Activated naive CD8-positive, alpha-beta T cell treated with anti-CD3 and anti-CD28 coated beads for 36 hours (primary cell): ENCODE results near the gene C11orf87. TPM values are rescaled to one million over a fixed set of nuclear protein-coding genes. Genes with fewer than 3 reads are reported as not detected.

Source experiments
- DNase-seq: peaks from one replicate; pipeline ENCODE4 v3.0.0; 2021
- H3K27ac Mint-ChIP-seq: one replicate; pipeline ENCODE4 v1.8.0; 2022; ENCODE audit warnings: mild to moderate bottlenecking, moderate library complexity, mixed read lengths
- H3K27me3 Mint-ChIP-seq: one replicate; pipeline ENCODE4 v1.8.0; 2022; ENCODE audit warnings: mild to moderate bottlenecking, mixed read lengths
- H3K36me3 Mint-ChIP-seq: one replicate; pipeline ENCODE4 v1.8.0; 2021; ENCODE audit warnings: mild to moderate bottlenecking, mixed read lengths
- H3K4me1 Mint-ChIP-seq: one replicate; pipeline ENCODE4 v1.8.0; 2021; ENCODE audit warnings: mixed read lengths
- H3K4me3 Mint-ChIP-seq: one replicate; pipeline ENCODE4 v1.8.0; 2022; ENCODE audit warnings: mild to moderate bottlenecking, moderate library complexity, mixed read lengths
- H3K9me3 Mint-ChIP-seq: one replicate; pipeline ENCODE4 v1.8.0; 2022; ENCODE audit warnings: mixed read lengths
- total RNA-seq, 2 experiments: library from RNA; stranded (reverse); gene quantifications; one replicate each; pipeline ENCODE4 v1.2.3, GENCODE V29; 2021

Gene C11orf87
- total RNA-seq, result not detected

- Mint-ChIP-seq H3K4me3 (no peak within 1 kb of the TSS), H3K27ac (no peak within 1 kb of the TSS), H3K36me3 (peaks cover 2% of the 10 kb centered on the region), H3K9me3 (no peaks in the 10 kb centered on the region), H3K4me1 (no peaks in the 10 kb centered on the region), H3K27me3 (peaks cover 49% of the 10 kb centered on the region)
- no peak for DNase-seq
These were observed at the start of gene C11orf87 for GRCh38 chr11:109421981-109422869. Gene C11orf87, plus strand, starts transcription at chr11:109422190. Its CDS starts 1,444 bp downstream, at chr11:109423634.

GRCh38 chr11:109374032-109374431 is 48.0 kb upstream of the C11orf87 start:
- Mint-ChIP-seq H3K36me3 (no peaks in the 10 kb centered on the region), H3K4me1 (no peaks in the 10 kb centered on the region), H3K27me3 (peaks cover 8% of the 10 kb centered on the region), H3K27ac (no peak overlapping the region), H3K9me3 (peaks cover 7% of the 10 kb centered on the region), H3K4me3 (no peak overlapping the region)
- no peak for DNase-seq

GRCh38 chr11:109374441-109374840 is 47.5 kb upstream of the C11orf87 start:
- peaks cover 8% of the 10 kb centered on the region for H3K27me3 Mint-ChIP-seq
- no peak overlapping the region for H3K27ac Mint-ChIP-seq
- DNase-seq, result no peak
- no peaks in the 10 kb centered on the region for H3K36me3 Mint-ChIP-seq
- H3K4me1 Mint-ChIP-seq, result no peaks in the 10 kb centered on the region
- no peak overlapping the region for H3K4me3 Mint-ChIP-seq
- H3K9me3 Mint-ChIP-seq, result peaks cover 4% of the 10 kb centered on the region

- H3K36me3 Mint-ChIP-seq, result no peaks in the 10 kb centered on the region
- H3K4me1 Mint-ChIP-seq, result no peaks in the 10 kb centered on the region
- H3K4me3 Mint-ChIP-seq, result no peak overlapping the region
- no peak for DNase-seq
- no peaks in the 10 kb centered on the region for H3K9me3 Mint-ChIP-seq
- H3K27me3 Mint-ChIP-seq, result peaks cover 8% of the 10 kb centered on the region
- no peak overlapping the region for H3K27ac Mint-ChIP-seq
These were observed 44.8 kb upstream of the C11orf87 start for GRCh38 chr11:109377039-109377742.

- no peaks in the 10 kb centered on the region for H3K4me1 Mint-ChIP-seq
- peaks cover 8% of the 10 kb centered on the region for H3K27me3 Mint-ChIP-seq
- H3K36me3 Mint-ChIP-seq, result no peaks in the 10 kb centered on the region
- DNase-seq, result no peak
- no peaks in the 10 kb centered on the region for H3K9me3 Mint-ChIP-seq
- H3K4me3 Mint-ChIP-seq, result no peak overlapping the region
- no peak overlapping the region for H3K27ac Mint-ChIP-seq
These were observed 44.0 kb upstream of the C11orf87 start for GRCh38 chr11:109378034-109378433.

GRCh38 chr11:109383306-109383705 is 38.7 kb upstream of the C11orf87 start:
- Mint-ChIP-seq H3K4me1 (no peaks in the 10 kb centered on the region), H3K27me3 (peaks cover 6% of the 10 kb centered on the region), H3K9me3 (no peaks in the 10 kb centered on the region), H3K27ac (no peak overlapping the region), H3K36me3 (no peaks in the 10 kb centered on the region), H3K4me3 (no peak overlapping the region)
- no peak for DNase-seq

GRCh38 chr11:109384873-109385272 is 37.1 kb upstream of the C11orf87 start:
- DNase-seq, result no peak
- no peak overlapping the region for H3K4me3 Mint-ChIP-seq
- no peaks in the 10 kb centered on the region for H3K4me1 Mint-ChIP-seq
- H3K9me3 Mint-ChIP-seq, result no peaks in the 10 kb centered on the region
- H3K27ac Mint-ChIP-seq, result no peak overlapping the region
- H3K27me3 Mint-ChIP-seq, result peaks cover 6% of the 10 kb centered on the region
- H3K36me3 Mint-ChIP-seq, result no peaks in the 10 kb centered on the region

- Mint-ChIP-seq H3K27ac (no peak overlapping the region), H3K9me3 (peaks cover 2% of the 10 kb centered on the region), H3K4me3 (no peak overlapping the region), H3K4me1 (no peaks in the 10 kb centered on the region), H3K36me3 (no peaks in the 10 kb centered on the region), H3K27me3 (peaks cover 6% of the 10 kb centered on the region)
- no peak for DNase-seq
These were observed 33.0 kb upstream of the C11orf87 start for GRCh38 chr11:109388982-109389381.

- no peak for DNase-seq
- H3K4me1 Mint-ChIP-seq, result no peaks in the 10 kb centered on the region
- no peaks in the 10 kb centered on the region for H3K36me3 Mint-ChIP-seq
- H3K27me3 Mint-ChIP-seq, result peaks cover 6% of the 10 kb centered on the region
- H3K4me3 Mint-ChIP-seq, result no peak overlapping the region
- H3K27ac Mint-ChIP-seq, result no peak overlapping the region
- H3K9me3 Mint-ChIP-seq, result peaks cover 2% of the 10 kb centered on the region
These were observed 31.2 kb upstream of the C11orf87 start for GRCh38 chr11:109390752-109391151.

- no peaks in the 10 kb centered on the region for H3K36me3 Mint-ChIP-seq
- no peak for DNase-seq
- H3K4me3 Mint-ChIP-seq, result no peak overlapping the region
- no peaks in the 10 kb centered on the region for H3K9me3 Mint-ChIP-seq
- no peaks in the 10 kb centered on the region for H3K4me1 Mint-ChIP-seq
- H3K27ac Mint-ChIP-seq, result no peak overlapping the region
- no peaks in the 10 kb centered on the region for H3K27me3 Mint-ChIP-seq
These were observed 20.4 kb upstream of the C11orf87 start for GRCh38 chr11:109401545-109401944.

- Mint-ChIP-seq H3K27ac (no peak overlapping the region), H3K4me1 (no peaks in the 10 kb centered on the region), H3K9me3 (peaks cover 2% of the 10 kb centered on the region), H3K36me3 (no peaks in the 10 kb centered on the region), H3K4me3 (no peak overlapping the region), H3K27me3 (no peaks in the 10 kb centered on the region)
- DNase-seq, result no peak
These were observed 16.3 kb upstream of the C11orf87 start for GRCh38 chr11:109405671-109406070.

- Mint-ChIP-seq H3K4me3 (no peak overlapping the region), H3K4me1 (no peaks in the 10 kb centered on the region), H3K9me3 (no peaks in the 10 kb centered on the region), H3K27me3 (peaks cover 13% of the 10 kb centered on the region), H3K36me3 (no peaks in the 10 kb centered on the region), H3K27ac (no peak overlapping the region)
- DNase-seq, result no peak
These were observed 5.4 kb upstream of the C11orf87 start for GRCh38 chr11:109416601-109417000.

GRCh38 chr11:109422870-109423465 is 978 bp downstream of the C11orf87 start:
- Mint-ChIP-seq H3K4me1 (no peaks in the 10 kb centered on the region), H3K27ac (no peak overlapping the region), H3K4me3 (no peak overlapping the region), H3K27me3 (peaks cover 49% of the 10 kb centered on the region), H3K36me3 (peaks cover 2% of the 10 kb centered on the region), H3K9me3 (no peaks in the 10 kb centered on the region)
- no peak for DNase-seq

- H3K27ac Mint-ChIP-seq, result no peak overlapping the region
- H3K27me3 Mint-ChIP-seq, result peaks cover 49% of the 10 kb centered on the region
- no peak overlapping the region for H3K4me3 Mint-ChIP-seq
- H3K36me3 Mint-ChIP-seq, result peaks cover 2% of the 10 kb centered on the region
- H3K4me1 Mint-ChIP-seq, result no peaks in the 10 kb centered on the region
- no peaks in the 10 kb centered on the region for H3K9me3 Mint-ChIP-seq
- DNase-seq, result no peak
These were observed 1.6 kb downstream of the C11orf87 start for GRCh38 chr11:109423466-109424190.

- H3K27ac Mint-ChIP-seq, result no peak overlapping the region
- DNase-seq, result no peak
- no peaks in the 10 kb centered on the region for H3K4me1 Mint-ChIP-seq
- H3K9me3 Mint-ChIP-seq, result no peaks in the 10 kb centered on the region
- H3K4me3 Mint-ChIP-seq, result no peak overlapping the region
- H3K27me3 Mint-ChIP-seq, result peaks cover 47% of the 10 kb centered on the region
- peaks cover 2% of the 10 kb centered on the region for H3K36me3 Mint-ChIP-seq
These were observed 2.9 kb downstream of the C11orf87 start for GRCh38 chr11:109424901-109425300.
